ENCODE data around the gene CRISPLD2.

CRISPLD2 gene

DNA sequence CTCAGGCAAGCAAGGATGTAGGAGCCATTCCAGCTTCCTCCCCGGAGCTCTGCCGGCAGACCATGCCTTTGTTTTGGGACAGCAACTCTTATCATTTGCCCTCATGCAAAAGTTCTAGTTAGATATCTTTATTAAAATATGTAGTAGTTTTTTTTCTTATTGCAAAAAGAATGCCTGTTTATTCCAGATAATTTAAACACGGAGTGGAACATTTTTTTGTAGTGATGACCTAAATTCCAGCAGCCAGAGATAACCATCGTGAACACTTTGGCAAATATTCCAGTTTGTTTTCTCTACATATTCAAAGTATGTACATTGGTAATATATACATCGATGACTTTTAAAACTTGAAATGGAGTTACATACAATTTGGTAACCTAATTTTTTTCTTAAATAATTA lies 54.8 kb downstream of the CRISPLD2 start:
- H3K36me3 ChIP-seq (replicated peaks; ENCODE audit: insufficient read depth, low read length) = no peaks in the 10 kb centered on the region
- H3K9me3 ChIP-seq (replicated peaks; ENCODE audit: insufficient read depth, low read length) = no peaks in the 10 kb centered on the region
- H3K9ac ChIP-seq (ENCODE audit: low read length) = no peak overlapping the region
- TF ChIP-seq EZH2phosphoT487 (IDR thresholded peaks at IDR 0.05; ENCODE audit: low read length) = no peak
- TF ChIP-seq EZH2 (optimal IDR thresholded peaks at IDR 0.05; ENCODE audit: low read depth, low read length) = no peak
- TF ChIP-seq, protein P1, sequence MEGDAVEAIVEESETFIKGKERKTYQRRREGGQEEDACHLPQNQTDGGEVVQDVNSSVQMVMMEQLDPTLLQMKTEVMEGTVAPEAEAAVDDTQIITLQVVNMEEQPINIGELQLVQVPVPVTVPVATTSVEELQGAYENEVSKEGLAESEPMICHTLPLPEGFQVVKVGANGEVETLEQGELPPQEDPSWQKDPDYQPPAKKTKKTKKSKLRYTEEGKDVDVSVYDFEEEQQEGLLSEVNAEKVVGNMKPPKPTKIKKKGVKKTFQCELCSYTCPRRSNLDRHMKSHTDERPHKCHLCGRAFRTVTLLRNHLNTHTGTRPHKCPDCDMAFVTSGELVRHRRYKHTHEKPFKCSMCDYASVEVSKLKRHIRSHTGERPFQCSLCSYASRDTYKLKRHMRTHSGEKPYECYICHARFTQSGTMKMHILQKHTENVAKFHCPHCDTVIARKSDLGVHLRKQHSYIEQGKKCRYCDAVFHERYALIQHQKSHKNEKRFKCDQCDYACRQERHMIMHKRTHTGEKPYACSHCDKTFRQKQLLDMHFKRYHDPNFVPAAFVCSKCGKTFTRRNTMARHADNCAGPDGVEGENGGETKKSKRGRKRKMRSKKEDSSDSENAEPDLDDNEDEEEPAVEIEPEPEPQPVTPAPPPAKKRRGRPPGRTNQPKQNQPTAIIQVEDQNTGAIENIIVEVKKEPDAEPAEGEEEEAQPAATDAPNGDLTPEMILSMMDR (IDR thresholded peaks at IDR 0.05; ENCODE audit: low read length) = no peak
- no peak overlapping the region for H3K4me3 ChIP-seq (ENCODE audit: low read length)
- no peaks in the 10 kb centered on the region for H3K79me2 ChIP-seq (ENCODE audit: low read length)
- DNase-seq = no peak
- H2AFZ ChIP-seq (ENCODE audit: low read length) = no peak overlapping the region
- no peak overlapping the region for H3K4me2 ChIP-seq (ENCODE audit: low read depth, low read length)
- no peak overlapping the region for H3K27ac ChIP-seq (ENCODE audit: low read length)
- H3K4me1 ChIP-seq (ENCODE audit: low read length) = no peaks in the 10 kb centered on the region
- H3K9me2 ChIP-seq (replicated peaks; ENCODE audit: insufficient read depth, low read length) = no peaks in the 10 kb centered on the region
- H4K20me1 ChIP-seq (ENCODE audit: insufficient read depth, low read length) = no peaks in the 10 kb centered on the region
- H3F3A ChIP-seq (ENCODE audit: insufficient read depth, low read length) = no peaks in the 10 kb centered on the region
- peaks cover 6% of the 10 kb centered on the region; the same call in 1 of the 2 replicates for H3K27me3 ChIP-seq (replicated peaks; ENCODE audit: insufficient read depth, low read length)

DNA sequence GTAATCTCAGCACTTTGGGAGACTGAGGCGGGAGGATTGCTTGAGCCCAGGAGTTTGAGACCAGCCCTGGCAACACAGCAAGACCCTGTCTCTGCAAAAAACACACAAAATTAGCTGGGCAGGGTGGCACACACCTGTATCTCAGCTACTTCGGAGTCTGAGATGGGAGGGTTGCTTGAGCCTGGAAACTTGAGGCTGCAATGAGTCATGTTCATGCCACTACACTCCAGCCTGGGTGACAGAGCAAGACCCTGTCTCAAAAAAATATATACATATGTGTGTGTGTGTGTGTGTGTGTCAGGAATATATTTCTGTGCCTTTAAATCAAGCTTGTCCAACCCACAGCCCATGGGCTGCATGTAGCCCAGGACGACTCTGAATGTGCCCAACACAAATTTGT lies 55.2 kb downstream of the CRISPLD2 start:
- H3K79me2 ChIP-seq (ENCODE audit: low read length) = no peaks in the 10 kb centered on the region
- H3K9me2 ChIP-seq (replicated peaks; ENCODE audit: insufficient read depth, low read length) = no peaks in the 10 kb centered on the region
- no peaks in the 10 kb centered on the region for H3K36me3 ChIP-seq (replicated peaks; ENCODE audit: insufficient read depth, low read length)
- H3K9me3 ChIP-seq (replicated peaks; ENCODE audit: insufficient read depth, low read length) = no peaks in the 10 kb centered on the region
- H3K4me2 ChIP-seq (ENCODE audit: low read depth, low read length) = no peak overlapping the region
- H2AFZ ChIP-seq (ENCODE audit: low read length) = no peak overlapping the region
- TF ChIP-seq EZH2phosphoT487 (IDR thresholded peaks at IDR 0.05; ENCODE audit: low read length) (no peak), EZH2 (optimal IDR thresholded peaks at IDR 0.05; ENCODE audit: low read depth, low read length) (no peak)
- TF ChIP-seq, protein P1 (IDR thresholded peaks at IDR 0.05; ENCODE audit: low read length) = no peak
- no peaks in the 10 kb centered on the region for H4K20me1 ChIP-seq (ENCODE audit: insufficient read depth, low read length)
- no peak overlapping the region for H3K4me3 ChIP-seq (ENCODE audit: low read length)
- H3K4me1 ChIP-seq (ENCODE audit: low read length) = no peaks in the 10 kb centered on the region
- no peak overlapping the region for H3K27ac ChIP-seq (ENCODE audit: low read length)
- no peaks in the 10 kb centered on the region for H3F3A ChIP-seq (ENCODE audit: insufficient read depth, low read length)
- no peak overlapping the region for H3K9ac ChIP-seq (ENCODE audit: low read length)
- DNase-seq = no peak
- H3K27me3 ChIP-seq (replicated peaks; ENCODE audit: insufficient read depth, low read length) = peaks cover 10% of the 10 kb centered on the region; the same call in 1 of the 2 replicates

DNA sequence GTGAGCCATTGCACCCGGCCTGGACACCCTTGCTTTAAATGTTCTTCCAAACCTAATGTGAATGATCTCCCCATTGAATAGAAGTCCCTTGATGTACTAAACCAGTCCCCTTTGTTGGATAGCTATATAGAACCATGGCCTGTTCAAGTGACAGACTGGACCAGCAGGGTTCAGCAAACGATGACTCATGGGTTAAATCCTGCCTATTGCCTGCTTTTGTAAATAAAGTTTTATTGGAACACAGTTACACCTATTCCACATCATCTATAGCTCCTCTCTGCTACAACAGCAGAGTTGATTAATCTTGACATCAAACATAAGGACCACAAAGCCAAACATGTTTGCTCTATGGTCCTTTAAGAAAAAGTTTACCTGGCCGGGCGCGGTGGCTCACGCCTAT lies 56.1 kb downstream of the CRISPLD2 start:
- H3K79me2 ChIP-seq (ENCODE audit: low read length) = no peaks in the 10 kb centered on the region
- H3K9me2 ChIP-seq (replicated peaks; ENCODE audit: insufficient read depth, low read length) = no peaks in the 10 kb centered on the region
- H3K9me3 ChIP-seq (replicated peaks; ENCODE audit: insufficient read depth, low read length) = no peaks in the 10 kb centered on the region
- H3K4me2 ChIP-seq (ENCODE audit: low read depth, low read length) = no peak overlapping the region
- H4K20me1 ChIP-seq (ENCODE audit: insufficient read depth, low read length) = no peaks in the 10 kb centered on the region
- no peak overlapping the region for H3K27ac ChIP-seq (ENCODE audit: low read length)
- H3K4me1 ChIP-seq (ENCODE audit: low read length) = no peaks in the 10 kb centered on the region
- no peak overlapping the region for H3K9ac ChIP-seq (ENCODE audit: low read length)
- H3K36me3 ChIP-seq (replicated peaks; ENCODE audit: insufficient read depth, low read length) = no peaks in the 10 kb centered on the region
- no peak overlapping the region for H3K4me3 ChIP-seq (ENCODE audit: low read length)
- no peak for DNase-seq
- peaks cover 16% of the 10 kb centered on the region for H3K27me3 ChIP-seq (replicated peaks; ENCODE audit: insufficient read depth, low read length)
- TF ChIP-seq EZH2phosphoT487 (IDR thresholded peaks at IDR 0.05; ENCODE audit: low read length) (no peak), EZH2 (optimal IDR thresholded peaks at IDR 0.05; ENCODE audit: low read depth, low read length) (no peak)
- no peak overlapping the region for H2AFZ ChIP-seq (ENCODE audit: low read length)
- no peaks in the 10 kb centered on the region for H3F3A ChIP-seq (ENCODE audit: insufficient read depth, low read length)

DNA sequence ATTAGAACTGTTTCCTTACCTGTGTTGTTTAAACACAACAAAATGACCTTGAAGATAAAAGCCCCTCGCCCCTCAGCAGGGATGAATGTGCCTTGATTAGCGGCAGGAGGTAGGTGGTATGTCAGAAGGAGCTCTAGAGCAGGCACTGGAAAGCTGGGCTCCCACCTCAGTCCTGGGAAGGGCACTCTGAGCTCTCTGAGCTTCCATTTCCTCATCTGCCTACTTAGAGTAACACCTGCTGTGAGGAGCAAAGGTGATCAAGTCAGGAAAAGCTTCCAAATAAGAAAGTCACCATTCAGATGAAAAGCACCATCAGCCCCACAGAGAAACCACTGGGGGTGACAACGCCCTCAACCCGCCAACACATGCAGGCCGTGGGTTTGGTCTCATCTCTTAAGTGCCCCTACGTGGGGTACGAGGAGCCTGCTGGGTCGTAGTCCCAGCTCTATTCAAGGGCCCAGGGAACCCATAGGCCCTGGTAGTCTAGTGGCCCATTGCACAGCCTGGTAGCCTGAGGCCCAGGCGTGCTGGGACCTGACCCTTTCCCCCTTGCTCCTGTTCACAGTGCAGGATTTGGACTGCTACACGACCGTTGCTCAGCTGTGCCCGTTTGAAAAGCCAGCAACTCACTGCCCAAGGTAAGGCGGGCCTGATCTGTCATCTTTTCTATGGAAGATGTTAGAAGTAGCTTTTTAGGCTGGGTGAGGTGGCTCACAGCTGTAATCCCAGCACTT lies 57.3 kb downstream of the CRISPLD2 start:
- no peaks in the 10 kb centered on the region for H3K9me3 ChIP-seq (replicated peaks; ENCODE audit: insufficient read depth, low read length)
- H3F3A ChIP-seq (ENCODE audit: insufficient read depth, low read length) = no peaks in the 10 kb centered on the region
- H4K20me1 ChIP-seq (ENCODE audit: insufficient read depth, low read length) = no peaks in the 10 kb centered on the region
- peaks cover 28% of the 10 kb centered on the region for H3K27me3 ChIP-seq (replicated peaks; ENCODE audit: insufficient read depth, low read length)
- no peaks in the 10 kb centered on the region for H3K36me3 ChIP-seq (replicated peaks; ENCODE audit: insufficient read depth, low read length)
- H3K79me2 ChIP-seq (ENCODE audit: low read length) = no peaks in the 10 kb centered on the region
- H3K4me1 ChIP-seq (ENCODE audit: low read length) = no peaks in the 10 kb centered on the region
- no peak for DNase-seq
- no peak overlapping the region for H3K27ac ChIP-seq (ENCODE audit: low read length)
- H2AFZ ChIP-seq (ENCODE audit: low read length) = no peak overlapping the region
- H3K9me2 ChIP-seq (replicated peaks; ENCODE audit: insufficient read depth, low read length) = no peaks in the 10 kb centered on the region
- no peak overlapping the region for H3K4me3 ChIP-seq (ENCODE audit: low read length)
- H3K4me2 ChIP-seq (ENCODE audit: low read depth, low read length) = no peak overlapping the region
- TF ChIP-seq EZH2 (optimal IDR thresholded peaks at IDR 0.05; ENCODE audit: low read depth, low read length) (no peak), EZH2phosphoT487 (IDR thresholded peaks at IDR 0.05; ENCODE audit: low read length) (no peak)
- TF ChIP-seq, protein P1 (IDR thresholded peaks at IDR 0.05; ENCODE audit: low read length) = no peak
- no peak overlapping the region for H3K9ac ChIP-seq (ENCODE audit: low read length)
